PFSK-1 (cell line): Measurements from ENCODE around the gene KDM4B.

Experiments
- FOXP2 ChIP-seq: optimal IDR thresholded peaks from 2 replicates; pipeline ENCODE3; 2011; ENCODE audit warnings: borderline replicate concordance, control low read depth, inconsistent platforms; ENCODE audit not compliant: insufficient read depth; ENCODE audit errors: extremely low read length, extremely low read depth
- POLR2AphosphoS5 ChIP-seq: IDR thresholded peaks from 2 replicates; pipeline ENCODE4 v1.6.1; 2012; ENCODE audit warnings: low read depth, mild to moderate bottlenecking, control low read depth, low read length, moderate library complexity
- TAF1 ChIP-seq: IDR thresholded peaks from 2 replicates; pipeline ENCODE4 v1.6.1; 2012; ENCODE audit warnings: low read length, control low read depth, borderline replicate concordance; ENCODE audit not compliant: insufficient read depth

DNA sequence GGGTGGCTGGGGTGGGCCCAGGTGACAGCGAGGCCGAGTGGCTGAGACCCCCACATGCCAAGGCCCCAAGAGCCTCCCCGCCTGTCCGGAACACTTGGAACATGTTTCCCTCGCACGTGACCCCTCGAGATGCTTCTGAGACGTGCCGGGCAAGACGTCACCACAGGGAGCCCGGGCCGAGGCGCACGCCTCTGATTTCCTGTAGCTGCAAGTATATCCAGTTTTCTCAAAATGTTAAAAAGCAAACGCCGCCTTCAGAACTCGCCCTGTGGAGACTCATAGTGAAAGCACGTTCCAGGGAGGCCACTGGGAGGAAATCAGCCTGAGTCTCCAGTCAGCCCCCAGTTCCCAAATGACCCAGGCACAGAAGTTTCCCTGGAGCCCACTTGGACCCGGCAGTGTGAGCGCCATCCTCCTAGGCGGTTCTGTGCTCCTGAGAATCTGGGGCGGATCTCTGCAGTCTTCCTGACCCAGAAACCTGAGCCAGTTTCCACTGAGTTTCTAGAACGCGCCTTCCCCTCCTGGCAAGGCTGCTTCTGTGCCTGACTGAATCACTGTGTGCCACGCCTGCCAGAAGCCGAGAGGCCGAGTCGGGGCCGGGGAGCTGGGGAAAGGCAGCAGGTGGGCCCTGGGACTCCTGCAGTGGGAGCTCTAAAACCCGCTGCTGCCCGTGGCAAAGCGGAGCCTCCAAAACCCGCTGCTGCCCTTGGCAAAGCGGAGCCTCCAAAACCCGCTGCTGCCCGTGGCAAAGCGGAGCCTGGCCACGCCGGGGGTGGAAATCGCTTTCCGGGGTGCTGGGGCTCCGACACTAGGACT lies 179.3 kb downstream of the KDM4B start:
- TF ChIP-seq TAF1 = no peak
- TF ChIP-seq FOXP2 = no peak
- TF ChIP-seq POLR2AphosphoS5 = no peak
